Tongue (tissue), 2 donors: Measurements from ENCODE around the gene TMX3. TPM values are rescaled to one million over a fixed set of nuclear protein-coding genes. Genes with fewer than 3 reads are reported as not detected.

Experiments used
- DNase-seq: peaks from one replicate; pipeline ENCODE4 v3.0.0-alpha.2; 2015
- total RNA-seq: library from RNA; depleted of rRNA; stranded (reverse); fragments of >200 nt; gene quantifications from one replicate; pipeline ENCODE4 v1.2.3, GENCODE V29; 2014

The TMX3 gene
- total RNA-seq, 1 donor from 2014 or later, result 68.8 TPM

DNA sequence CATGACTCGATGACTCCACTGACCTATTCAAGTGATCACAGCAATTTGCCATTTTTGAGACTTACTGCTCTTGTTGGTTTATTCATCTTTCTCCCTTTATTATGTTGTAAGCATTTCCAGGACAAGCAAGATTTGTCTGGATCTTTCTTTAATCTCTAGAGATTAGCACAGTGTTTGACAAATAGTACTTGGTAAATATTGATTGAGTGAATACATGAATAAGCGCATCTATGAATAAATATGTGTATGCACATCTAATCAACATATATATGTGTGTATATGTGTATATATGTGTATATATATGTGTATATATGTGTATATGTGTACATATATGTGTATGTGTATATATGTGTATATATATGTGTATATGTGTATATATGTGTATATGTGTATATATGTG is 7.3 kb downstream of the TMX3 start:
- DNase-seq, result no peak

GRCh38 chr18:68705119-68705518 is 9.8 kb downstream of the TMX3 start:
- no peak for DNase-seq

GRCh38 chr18:68703326-68703725 is 11.6 kb downstream of the TMX3 start:
- no peak for DNase-seq

GRCh38 chr18:68701353-68701752 is 13.6 kb downstream of the TMX3 start:
- no peak for DNase-seq

DNA sequence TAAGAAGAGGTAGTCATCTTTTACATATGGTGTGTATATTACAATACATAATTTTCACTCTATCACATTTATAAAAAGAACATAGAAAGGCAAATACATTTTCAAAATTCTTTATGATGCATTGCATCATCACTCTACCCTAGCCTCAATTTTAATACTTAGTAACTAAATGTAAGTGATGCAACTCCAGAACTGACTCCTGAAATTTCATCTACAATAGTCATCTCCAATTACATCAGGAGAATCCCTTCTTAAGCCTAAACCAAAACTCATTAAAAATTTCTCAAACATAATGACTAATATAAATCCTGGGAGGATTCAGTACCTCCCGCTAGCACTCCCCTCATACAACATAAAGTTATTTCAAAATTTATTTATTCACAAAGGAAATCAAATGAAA is 15.9 kb downstream of the TMX3 start:
- DNase-seq, result no peak

GRCh38 chr18:68696937-68697336 is 18.0 kb downstream of the TMX3 start:
- no peak for DNase-seq

GRCh38 chr18:68694316-68694715 is 20.6 kb downstream of the TMX3 start:
- no peak for DNase-seq

DNA sequence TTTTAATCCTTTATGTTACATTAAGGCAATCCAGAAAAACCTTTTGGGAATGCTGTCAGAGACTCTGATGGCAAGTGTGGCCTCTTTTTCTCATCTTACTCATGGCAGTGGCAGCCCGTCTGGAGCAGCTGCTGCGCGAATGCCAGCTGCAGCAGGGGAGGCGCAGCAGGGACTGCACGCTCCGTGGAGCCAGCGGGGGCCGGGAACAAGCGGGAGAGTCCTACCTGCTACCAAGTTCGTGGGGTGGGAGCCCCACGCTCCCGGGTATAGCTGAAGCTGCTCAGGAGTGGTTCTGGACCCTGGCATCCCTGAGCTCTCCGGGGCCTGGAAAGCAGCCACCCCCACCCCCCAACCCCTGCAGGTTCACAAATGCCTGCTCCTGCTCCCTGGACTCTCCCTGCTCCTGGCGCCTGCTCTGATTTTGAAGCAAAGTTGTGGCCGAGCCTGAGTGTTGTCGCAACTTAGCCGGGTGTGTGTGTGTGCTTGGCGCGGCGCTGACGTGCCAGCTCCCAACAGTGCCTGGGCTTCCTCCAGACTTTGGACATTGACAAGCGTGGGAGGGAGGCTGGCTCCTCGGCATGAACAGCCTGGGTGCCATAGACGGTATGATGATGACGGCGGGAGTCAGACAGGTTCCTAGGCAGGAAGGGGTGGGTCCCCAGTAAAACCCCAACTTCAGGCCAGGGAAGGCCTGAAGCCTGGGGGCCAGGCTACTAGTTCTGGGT is 21.7 kb downstream of the TMX3 start:
- peak; percentile 13 for DNase-seq

- DNase-seq, result peak; percentile 18
These were observed 35.4 kb downstream of the TMX3 start for GRCh38 chr18:68679528-68679927.

GRCh38 chr18:68676913-68677312 is 38.0 kb downstream of the TMX3 start:
- DNase-seq, result no peak

DNA sequence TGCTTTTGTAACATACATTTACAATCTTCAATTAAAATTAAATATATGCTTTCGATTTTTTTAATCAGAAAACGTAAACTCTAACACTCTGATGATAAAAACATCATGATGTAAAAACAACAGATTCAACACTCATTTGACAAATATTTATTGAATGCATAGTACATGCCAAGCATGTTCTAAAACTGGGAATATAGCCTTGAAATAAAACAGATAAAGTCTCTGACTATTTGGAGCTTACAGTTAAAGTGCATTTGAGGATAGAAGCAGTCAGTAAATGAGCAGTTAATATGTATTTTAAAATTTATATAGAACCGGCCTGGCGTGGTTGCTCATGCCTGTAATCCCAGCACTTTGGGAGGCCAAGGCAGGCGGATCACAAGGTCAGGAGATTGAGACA is 47.8 kb downstream of the TMX3 start:
- DNase-seq, result peak; percentile 11

DNA sequence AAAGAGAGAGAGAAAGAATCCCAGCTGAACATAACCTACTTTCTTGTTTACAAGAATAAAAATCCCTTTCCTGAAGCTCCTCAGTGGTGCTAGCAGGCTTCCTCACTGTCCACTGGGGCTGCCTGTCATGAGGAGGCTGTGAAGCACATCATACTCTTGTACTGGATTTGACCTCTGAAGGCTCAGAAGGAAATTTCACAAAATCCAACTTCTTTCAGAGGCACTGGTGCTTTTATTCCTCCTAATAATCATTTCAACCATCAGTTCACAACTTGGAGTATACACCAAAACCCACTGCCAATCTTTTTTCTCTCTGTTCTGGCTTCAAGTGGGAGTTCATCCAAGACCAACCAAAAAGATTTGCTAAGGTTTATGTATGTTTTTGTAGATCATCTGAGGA is 48.5 kb downstream of the TMX3 start:
- DNase-seq, result peak; percentile 20

DNA sequence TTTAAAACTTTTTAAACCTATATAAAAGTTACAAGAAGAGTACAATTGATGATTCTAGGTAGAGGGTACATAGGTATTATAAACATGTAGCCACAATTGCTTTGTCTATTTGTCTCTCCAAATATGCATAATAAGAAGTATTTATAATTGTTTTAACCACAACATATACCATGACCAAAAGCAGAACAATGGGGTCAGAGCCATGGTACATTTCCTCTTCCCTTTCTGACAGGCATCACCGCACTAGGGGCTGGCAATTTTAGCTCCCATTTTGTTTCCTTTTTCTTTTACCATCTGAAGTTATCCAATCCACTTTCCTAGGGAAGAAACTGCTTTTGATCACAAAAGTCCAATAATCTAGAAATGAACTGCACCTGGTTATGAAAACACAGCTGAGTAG is 49.3 kb downstream of the TMX3 start:
- DNase-seq, result no peak

DNA sequence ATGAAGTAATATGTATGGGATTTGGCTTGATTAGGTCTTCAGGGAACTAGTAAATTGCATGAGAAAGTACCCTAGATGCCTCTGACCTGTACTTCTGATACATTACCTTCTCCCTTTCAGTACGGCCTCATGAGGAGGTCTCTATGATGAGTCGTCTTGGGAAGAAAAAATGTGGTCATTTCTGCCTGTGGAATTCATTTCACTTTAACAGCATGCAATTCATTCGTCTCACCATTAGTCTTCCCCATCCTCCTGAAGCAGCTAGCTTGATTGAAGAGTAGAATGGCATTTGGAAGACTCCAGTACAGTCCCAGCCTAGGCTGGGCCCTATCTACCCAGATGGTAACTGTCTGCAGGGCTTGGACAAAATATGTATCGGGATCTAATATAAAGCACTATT is 52.2 kb downstream of the TMX3 start:
- no peak for DNase-seq

GRCh38 chr18:68660354-68661183 is 54.3 kb downstream of the TMX3 start:
- DNase-seq, result peak; percentile 74

DNA sequence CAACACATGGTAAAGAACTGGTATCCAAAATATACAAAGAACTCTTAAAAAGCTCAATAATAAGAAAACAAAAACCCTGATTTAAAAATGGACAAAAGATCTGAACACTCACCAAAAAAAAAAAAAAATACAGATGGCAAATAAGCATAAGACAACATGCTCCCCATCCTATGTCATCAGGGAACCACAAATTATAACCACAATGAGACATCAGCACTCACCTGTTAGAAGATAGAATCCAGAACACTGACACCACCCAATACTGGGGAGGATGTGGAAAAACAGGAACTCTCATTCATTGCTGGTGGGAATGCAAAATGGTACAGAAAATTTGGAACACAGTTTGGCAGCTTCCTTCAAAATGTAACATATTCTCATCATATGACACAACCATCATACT is 66.7 kb downstream of the TMX3 start:
- no peak for DNase-seq

GRCh38 chr18:68642003-68642402 is 72.9 kb downstream of the TMX3 start:
- no peak for DNase-seq

DNA sequence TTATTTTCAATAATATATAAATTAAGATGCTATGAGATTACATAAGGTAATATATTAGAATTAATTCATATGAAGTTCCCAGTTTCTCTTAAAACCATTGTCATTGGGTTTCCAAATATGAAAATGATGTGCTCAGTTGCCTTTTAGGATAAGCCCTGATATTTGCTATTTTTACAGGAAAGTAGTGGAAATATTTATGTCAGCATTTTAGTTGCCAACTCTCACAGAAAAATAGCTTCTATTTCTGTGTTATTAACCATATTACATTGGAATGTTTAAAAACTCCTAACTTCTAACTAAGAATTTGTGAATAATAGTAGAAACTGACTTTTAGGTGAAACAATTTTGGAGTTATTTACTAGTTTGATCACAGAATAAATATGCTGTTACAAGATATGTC is 74.0 kb downstream of the TMX3 start:
- no peak for DNase-seq

- no peak for DNase-seq
These were observed 76.3 kb downstream of the TMX3 start for GRCh38 chr18:68638613-68639012.

GRCh38 chr18:68627812-68628211 is 87.1 kb downstream of the TMX3 start:
- DNase-seq, result no peak
